ENCODE measurements around the gene BASP1. TPM values are rescaled to one million over a fixed set of nuclear protein-coding genes. Genes with fewer than 3 reads are reported as not detected.

Gene BASP1
- total RNA-seq, 1 experiment from 2014 or later: 0.34 TPM

DNA sequence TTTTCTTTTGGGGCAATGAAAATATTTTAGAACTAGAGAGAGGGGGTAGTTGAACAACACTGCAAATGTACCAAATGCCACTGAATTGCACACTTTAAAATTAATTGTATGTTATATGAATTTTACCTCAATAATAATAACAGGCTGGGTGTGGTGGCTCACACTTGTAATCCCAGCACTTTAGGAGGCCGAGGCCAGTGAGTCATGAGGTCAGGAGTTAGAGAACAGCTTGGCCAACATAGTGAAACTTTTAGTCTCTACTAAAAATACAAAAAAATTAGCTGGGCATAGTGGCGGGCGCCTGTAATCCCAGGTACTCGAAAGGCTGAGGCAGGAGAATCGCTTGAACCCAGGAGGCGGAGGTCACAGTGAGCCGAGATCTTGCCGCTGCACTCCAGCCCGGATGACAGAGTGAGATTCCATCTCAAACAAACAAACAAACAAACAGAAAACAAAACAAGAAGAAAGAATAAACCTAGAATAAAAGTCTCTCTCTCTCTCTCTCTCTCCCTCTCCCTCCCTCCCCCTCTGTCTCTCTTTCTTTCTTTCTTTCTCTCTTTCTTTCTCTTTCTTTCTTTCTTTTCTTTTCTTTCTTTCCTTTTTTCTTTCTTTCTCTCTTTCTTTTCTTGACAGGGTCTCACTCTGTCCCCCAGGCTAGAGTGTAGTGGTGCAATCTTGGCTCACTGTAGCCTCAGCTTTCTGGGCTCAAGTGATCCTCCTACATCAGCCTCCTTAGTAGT lies 91.1 kb downstream of the BASP1 start:
- Histone ChIP-seq H3K4me3 (replicated peaks in 1 of 2; ENCODE audit: low read depth in 1 of 2, low read length in 2 of 2) (no peak overlapping the region), H3K9ac (ENCODE audit: low read length) (no peak overlapping the region), H3K27me3 (ENCODE audit: insufficient read depth, low read length) (no peaks in the 10 kb centered on the region), H2AFZ (ENCODE audit: low read depth, low read length, poor library complexity, severe bottlenecking) (no peak overlapping the region), H3K27ac (ENCODE audit: low read depth, low read length) (no peak overlapping the region), H3K36me3 (ENCODE audit: control insufficient read depth in 1 of 2, insufficient read depth in 2 of 2, low read length in 2 of 2) (no peaks in the 10 kb centered on the region), H3K4me1 (ENCODE audit: control insufficient read depth in 1 of 2, insufficient read depth in 2 of 2, low read length in 2 of 2) (no peaks in the 10 kb centered on the region), H4K20me1 (ENCODE audit: insufficient read depth) (no peaks in the 10 kb centered on the region), H3K4me2 (ENCODE audit: low read length) (no peak overlapping the region), H3K9me2 (ENCODE audit: insufficient read depth) (no peaks in the 10 kb centered on the region), H3K79me2 (ENCODE audit: insufficient read depth, low read length) (no peaks in the 10 kb centered on the region), H3K9me3 (ENCODE audit: control insufficient read depth in 1 of 2, insufficient read depth in 1 of 2, low read depth in 1 of 2, low read length in 2 of 2) (no peaks in the 10 kb centered on the region; a peak in 1 of 4 replicates)
- no TSS peak for BruUV-seq (replicated peaks)
- ChIA-PET POLR2A (no interaction called here), CTCF (no interaction called here), RAD21 (ENCODE audit: low non-redundant PET in 1 of 2, low total read pairs in 2 of 2, uncharacterized antibody in 2 of 2, unreplicated experiment in 2 of 2) (no interaction called here)
- intact Hi-C loops (cut with micrococcal nuclease): no loop called here
- DNase-seq (ENCODE audit: low read depth, low spot score) (no peak), ATAC-seq (no peak)
- TF ChIP-seq, protein P1, sequence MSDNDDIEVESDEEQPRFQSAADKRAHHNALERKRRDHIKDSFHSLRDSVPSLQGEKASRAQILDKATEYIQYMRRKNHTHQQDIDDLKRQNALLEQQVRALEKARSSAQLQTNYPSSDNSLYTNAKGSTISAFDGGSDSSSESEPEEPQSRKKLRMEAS (IDR thresholded peaks at IDR 0.05): no peak
- TF ChIP-seq SRF (IDR thresholded peaks at IDR 0.05; ENCODE audit: low read depth) (no peak), JUND (IDR thresholded peaks at IDR 0.05) (no peak), ZFX (IDR thresholded peaks at IDR 0.05) (no peak), FOSL1 (IDR thresholded peaks at IDR 0.05; ENCODE audit: low read depth) (no peak), CEBPB (IDR thresholded peaks at IDR 0.05; ENCODE audit: low read depth) (no peak), TCF7L2 (IDR thresholded peaks at IDR 0.05; ENCODE audit: borderline replicate concordance, extremely low read depth, insufficient read depth, insufficient read length) (no peak), CBX3 (IDR thresholded peaks at IDR 0.05; ENCODE audit: low read depth) (no peak), ELF1 (IDR thresholded peaks at IDR 0.05; ENCODE audit: borderline replicate concordance, low read depth) (no peak), SP1 (IDR thresholded peaks at IDR 0.05; ENCODE audit: low read depth) (no peak), EGR1 (IDR thresholded peaks at IDR 0.05; ENCODE audit: low read depth) (no peak), ZNF274 (IDR thresholded peaks at IDR 0.05; ENCODE audit: low read depth, low read length) (no peak), EZH2 (IDR thresholded peaks at IDR 0.05) (no peak), SIN3A (IDR thresholded peaks at IDR 0.05; ENCODE audit: low read depth) (no peak), REST (IDR thresholded peaks at IDR 0.05; ENCODE audit: low read depth) (no peak), POLR2AphosphoS5 (IDR thresholded peaks at IDR 0.05; ENCODE audit: low read depth, low read length) (no peak)
- TF ChIP-seq, protein P2, sequence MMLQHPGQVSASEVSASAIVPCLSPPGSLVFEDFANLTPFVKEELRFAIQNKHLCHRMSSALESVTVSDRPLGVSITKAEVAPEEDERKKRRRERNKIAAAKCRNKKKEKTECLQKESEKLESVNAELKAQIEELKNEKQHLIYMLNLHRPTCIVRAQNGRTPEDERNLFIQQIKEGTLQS (IDR thresholded peaks at IDR 0.05): no peak
